ENCODE measurements around the gene QRICH1.

The QRICH1 gene

DNA sequence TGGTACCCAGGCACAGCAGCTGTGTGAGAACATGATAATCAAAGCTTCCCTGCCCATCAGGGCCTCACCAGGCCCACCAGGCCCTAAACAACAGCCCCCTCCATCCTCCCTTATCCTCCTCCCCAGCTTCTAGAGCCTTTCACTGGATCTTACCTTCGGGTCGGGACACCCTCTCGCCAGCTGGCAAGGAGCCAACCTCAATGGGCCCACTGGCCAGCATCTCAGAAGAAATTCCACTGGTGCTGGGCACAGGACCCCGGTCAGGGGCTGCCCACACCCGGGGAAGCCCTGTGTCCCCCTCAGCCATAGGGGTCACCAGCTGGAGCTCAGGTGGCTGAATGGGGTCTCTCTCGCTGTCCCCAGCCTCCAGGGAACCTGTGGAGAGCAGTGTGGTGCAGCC lies 17.5 kb upstream of the QRICH1 start:
- no peaks in the 10 kb centered on the region for H3K9me3 ChIP-seq (replicated peaks; ENCODE audit: low read length)
- peaks cover 71% of the 10 kb centered on the region for H3K36me3 ChIP-seq (ENCODE audit: insufficient read depth, low read length)
- no peaks in the 10 kb centered on the region for H3K27me3 ChIP-seq (ENCODE audit: control insufficient read depth, insufficient read depth, low read length)
- no peak overlapping the region for H3K4me3 ChIP-seq (ENCODE audit: low read length)
- H3K4me2 ChIP-seq (ENCODE audit: low read length): no peak overlapping the region
- H3K9ac ChIP-seq (ENCODE audit: low read depth, low read length): no peak overlapping the region
- H3K4me1 ChIP-seq (ENCODE audit: control insufficient read depth, insufficient read depth, low read length): no peaks in the 10 kb centered on the region

DNA sequence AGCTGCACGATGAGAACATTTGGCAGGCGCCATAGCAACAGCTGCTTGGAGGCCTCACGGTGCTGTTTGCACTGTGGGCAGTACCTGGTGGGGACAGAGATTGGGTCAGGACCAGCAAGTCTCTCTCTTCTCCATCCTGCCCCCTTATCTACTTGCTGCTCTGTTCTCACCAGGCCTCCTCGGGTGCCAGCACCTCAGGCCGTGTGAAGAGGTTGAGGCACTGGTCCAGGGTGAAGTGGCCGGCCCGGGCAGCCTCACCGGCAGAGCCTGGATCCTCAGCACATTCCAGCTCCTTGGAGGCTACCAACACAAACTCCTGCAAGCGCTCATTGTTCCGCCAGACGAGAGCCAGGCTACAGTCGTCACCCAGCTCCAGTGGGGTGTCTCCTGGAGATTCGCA lies 16.9 kb upstream of the QRICH1 start:
- H3K4me3 ChIP-seq (ENCODE audit: low read length): no peak overlapping the region
- H3K27me3 ChIP-seq (ENCODE audit: control insufficient read depth, insufficient read depth, low read length): no peaks in the 10 kb centered on the region
- H3K9ac ChIP-seq (ENCODE audit: low read depth, low read length): no peak overlapping the region
- no peaks in the 10 kb centered on the region for H3K4me1 ChIP-seq (ENCODE audit: control insufficient read depth, insufficient read depth, low read length)
- peaks cover 68% of the 10 kb centered on the region for H3K36me3 ChIP-seq (ENCODE audit: insufficient read depth, low read length)
- H3K4me2 ChIP-seq (ENCODE audit: low read length): no peak overlapping the region
- H3K9me3 ChIP-seq (replicated peaks; ENCODE audit: low read length): no peaks in the 10 kb centered on the region

DNA sequence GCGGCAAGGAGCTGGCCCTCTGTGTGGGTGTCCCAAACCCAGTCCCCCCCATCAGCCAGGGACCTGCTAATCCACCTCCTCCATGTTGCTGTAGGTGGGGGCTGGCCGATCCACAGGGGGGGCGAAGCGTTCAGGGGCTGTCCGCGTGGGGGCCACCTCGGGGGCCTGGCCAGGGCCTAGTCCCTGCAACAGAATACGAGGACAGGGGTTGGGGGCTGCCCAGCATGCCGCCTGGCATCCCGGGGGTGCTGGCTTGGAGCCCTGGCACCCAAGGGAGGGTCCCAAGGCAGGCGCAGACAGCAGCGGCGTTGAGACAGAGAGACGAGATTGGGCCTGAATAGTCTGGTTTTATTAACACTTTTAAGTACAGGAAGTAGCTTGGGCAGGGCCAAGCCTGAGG lies 14.5 kb upstream of the QRICH1 start:
- peaks cover 46% of the 10 kb centered on the region for H3K36me3 ChIP-seq (ENCODE audit: insufficient read depth, low read length)
- no peak overlapping the region for H3K4me3 ChIP-seq (ENCODE audit: low read length)
- H3K4me2 ChIP-seq (ENCODE audit: low read length): no peak overlapping the region
- H3K9me3 ChIP-seq (replicated peaks; ENCODE audit: low read length): no peaks in the 10 kb centered on the region
- peaks cover 10% of the 10 kb centered on the region for H3K4me1 ChIP-seq (ENCODE audit: control insufficient read depth, insufficient read depth, low read length)
- no peaks in the 10 kb centered on the region for H3K27me3 ChIP-seq (ENCODE audit: control insufficient read depth, insufficient read depth, low read length)
- no peak overlapping the region for H3K9ac ChIP-seq (ENCODE audit: low read depth, low read length)

DNA sequence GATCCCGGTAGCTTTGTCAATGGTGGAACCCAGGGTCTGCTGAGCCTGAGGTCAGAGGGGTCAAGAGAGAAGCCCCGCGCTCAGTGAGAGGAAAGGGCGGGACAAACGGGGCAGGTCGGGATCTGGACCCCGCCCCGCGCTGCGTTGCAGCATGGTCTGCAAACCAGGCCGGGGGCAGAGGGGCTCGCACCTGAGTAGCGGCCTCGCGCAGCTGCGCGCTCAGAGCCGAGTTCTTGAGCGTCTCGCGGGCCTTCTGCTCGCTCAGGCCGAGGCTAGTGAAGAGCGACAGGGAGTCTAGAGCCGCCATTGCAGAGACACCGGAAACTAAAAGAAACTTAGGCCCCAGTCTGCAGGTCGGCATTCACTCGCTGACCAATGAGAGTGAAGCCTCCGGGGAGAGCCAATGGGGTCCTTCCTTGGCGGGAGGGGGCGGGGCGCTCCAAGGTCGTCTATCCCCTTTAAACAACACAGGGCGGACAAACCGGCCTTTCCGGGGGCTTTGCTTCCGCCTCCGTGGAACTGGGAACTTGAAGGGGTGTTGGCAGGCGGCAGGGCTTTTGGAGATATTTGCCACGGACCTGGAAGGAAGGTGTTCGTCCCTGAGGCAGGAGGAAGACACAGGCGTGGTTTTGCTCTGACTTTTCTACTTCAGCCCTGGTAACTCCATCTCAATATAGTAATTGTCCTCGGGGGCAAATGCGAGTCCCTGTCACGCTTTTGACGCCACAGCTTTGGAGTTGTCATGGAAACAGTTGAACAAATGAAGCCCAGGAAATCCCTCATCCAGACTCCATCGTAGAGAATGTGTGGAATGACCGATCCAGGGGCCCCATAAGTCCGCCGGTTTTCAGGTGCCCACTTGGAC lies 10.8 kb upstream of the QRICH1 start, which contains the start of gene QARS1:
TSS of gene QARS1 (minus strand) at position 331 of the 865 bp plus-strand sequence. CDS start at position 307, 24 bp downstream.
- H3K4me1 ChIP-seq (ENCODE audit: control insufficient read depth, insufficient read depth, low read length): peaks cover 14% of the 10 kb centered on the region
- H3K36me3 ChIP-seq (ENCODE audit: insufficient read depth, low read length): peaks cover 42% of the 10 kb centered on the region
- peak within 1 kb of the TSS; percentile 90 for H3K9ac ChIP-seq (ENCODE audit: low read depth, low read length)
- H3K4me2 ChIP-seq (ENCODE audit: low read length): peak within 1 kb of the TSS; percentile 94
- H3K4me3 ChIP-seq (ENCODE audit: low read length): peak within 1 kb of the TSS; percentile 90
- H3K27me3 ChIP-seq (ENCODE audit: control insufficient read depth, insufficient read depth, low read length): no peaks in the 10 kb centered on the region
- H3K9me3 ChIP-seq (replicated peaks; ENCODE audit: low read length): no peaks in the 10 kb centered on the region

DNA sequence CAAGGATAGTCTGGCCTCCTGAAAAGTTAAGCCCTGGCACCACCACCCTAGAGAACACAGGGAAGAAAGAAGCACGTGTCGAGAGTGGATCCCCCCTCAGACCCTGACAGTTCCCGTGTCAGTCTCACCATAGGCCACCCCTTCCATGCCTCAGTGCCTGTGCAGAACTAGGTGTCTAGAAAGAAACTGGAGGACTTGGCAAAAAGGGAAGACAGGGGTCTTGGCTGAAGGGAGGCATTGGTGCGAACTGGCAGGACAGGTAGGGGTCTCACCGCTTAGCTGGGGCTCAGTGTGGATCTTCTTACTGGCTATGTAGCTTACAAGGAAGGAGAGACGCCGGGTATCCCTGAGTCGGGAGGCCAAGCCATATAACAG lies 10.2 kb upstream of the QRICH1 start:
- Histone ChIP-seq H3K4me3 (ENCODE audit: low read length) (peak overlapping the region; percentile 90), H3K4me2 (ENCODE audit: low read length) (peak overlapping the region; percentile 94), H3K27me3 (ENCODE audit: control insufficient read depth, insufficient read depth, low read length) (no peaks in the 10 kb centered on the region), H3K36me3 (ENCODE audit: insufficient read depth, low read length) (peaks cover 42% of the 10 kb centered on the region), H3K9me3 (replicated peaks; ENCODE audit: low read length) (no peaks in the 10 kb centered on the region), H3K9ac (ENCODE audit: low read depth, low read length) (peak overlapping the region; percentile 90), H3K4me1 (ENCODE audit: control insufficient read depth, insufficient read depth, low read length) (peaks cover 14% of the 10 kb centered on the region)

DNA sequence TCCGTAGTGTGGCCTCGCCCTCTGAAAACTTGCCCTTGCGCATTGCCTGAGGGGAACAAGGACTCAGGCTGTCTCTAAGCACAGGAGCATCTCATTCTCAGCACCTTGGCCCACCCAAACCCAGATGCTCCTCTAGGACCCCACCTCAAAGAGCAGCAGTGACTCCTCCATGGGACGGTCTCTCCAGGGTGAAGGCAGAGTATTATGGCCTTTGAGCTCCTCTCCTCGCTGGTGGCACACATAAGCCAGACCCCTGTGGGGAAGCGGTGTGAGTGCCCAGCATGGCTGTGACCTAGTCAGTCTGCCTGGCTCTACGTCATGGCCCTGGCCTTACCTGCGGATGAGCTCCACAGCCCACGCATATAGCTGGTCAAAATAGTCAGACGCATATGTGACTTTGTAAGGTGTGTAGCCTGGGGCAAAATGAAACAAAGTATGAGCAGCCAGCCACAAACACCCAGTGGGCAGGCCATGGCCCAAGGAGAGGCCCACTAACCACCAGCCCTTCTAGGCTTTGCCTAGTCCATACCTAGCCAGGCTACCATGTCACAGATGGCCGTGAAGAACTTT lies 6.3 kb upstream of the QRICH1 start:
- peaks cover 53% of the 10 kb centered on the region for H3K36me3 ChIP-seq (ENCODE audit: insufficient read depth, low read length)
- H3K9ac ChIP-seq (ENCODE audit: low read depth, low read length): no peak overlapping the region
- H3K27me3 ChIP-seq (ENCODE audit: control insufficient read depth, insufficient read depth, low read length): no peaks in the 10 kb centered on the region
- H3K4me3 ChIP-seq (ENCODE audit: low read length): no peak overlapping the region
- peaks cover 14% of the 10 kb centered on the region for H3K4me1 ChIP-seq (ENCODE audit: control insufficient read depth, insufficient read depth, low read length)
- H3K9me3 ChIP-seq (replicated peaks; ENCODE audit: low read length): no peaks in the 10 kb centered on the region
- no peak overlapping the region for H3K4me2 ChIP-seq (ENCODE audit: low read length)

DNA sequence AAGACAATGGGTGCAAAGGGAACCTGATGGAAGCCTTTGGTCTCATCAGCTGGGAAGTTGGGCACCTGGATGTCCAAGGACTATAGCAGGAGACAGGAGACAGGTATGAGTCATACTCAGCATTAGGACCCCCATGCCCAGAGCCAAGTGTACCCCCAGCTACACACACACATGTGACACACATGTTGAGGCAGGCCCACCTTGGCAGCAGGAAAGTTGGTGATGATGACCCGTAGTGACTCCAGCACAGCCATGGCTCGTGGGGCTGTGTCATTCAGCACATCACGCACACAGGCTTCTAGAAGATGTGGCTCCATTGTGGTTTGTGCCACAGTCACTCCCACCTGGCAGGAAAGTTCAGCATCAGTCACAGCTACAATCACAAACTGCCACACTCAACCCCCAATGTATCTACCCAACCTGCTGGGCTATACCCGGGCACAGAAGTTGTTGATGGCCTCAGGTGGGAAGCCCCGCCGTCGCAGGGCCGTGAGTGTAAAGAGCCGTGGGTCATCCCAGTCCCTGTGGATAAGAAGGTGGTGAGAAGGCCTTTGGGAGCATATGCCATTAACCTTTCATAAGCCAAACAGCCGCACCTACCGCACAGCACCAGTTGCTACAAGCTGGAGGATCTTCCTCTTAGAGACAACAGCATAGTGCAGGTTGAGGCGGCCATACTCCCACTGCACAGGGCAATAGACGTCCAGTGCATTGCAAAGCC lies 5.2 kb upstream of the QRICH1 start:
- Histone ChIP-seq H3K36me3 (ENCODE audit: insufficient read depth, low read length) (peaks cover 53% of the 10 kb centered on the region), H3K9ac (ENCODE audit: low read depth, low read length) (no peak overlapping the region), H3K27me3 (ENCODE audit: control insufficient read depth, insufficient read depth, low read length) (no peaks in the 10 kb centered on the region), H3K9me3 (replicated peaks; ENCODE audit: low read length) (no peaks in the 10 kb centered on the region), H3K4me1 (ENCODE audit: control insufficient read depth, insufficient read depth, low read length) (peaks cover 18% of the 10 kb centered on the region), H3K4me3 (ENCODE audit: low read length) (no peak overlapping the region), H3K4me2 (ENCODE audit: low read length) (no peak overlapping the region)

DNA sequence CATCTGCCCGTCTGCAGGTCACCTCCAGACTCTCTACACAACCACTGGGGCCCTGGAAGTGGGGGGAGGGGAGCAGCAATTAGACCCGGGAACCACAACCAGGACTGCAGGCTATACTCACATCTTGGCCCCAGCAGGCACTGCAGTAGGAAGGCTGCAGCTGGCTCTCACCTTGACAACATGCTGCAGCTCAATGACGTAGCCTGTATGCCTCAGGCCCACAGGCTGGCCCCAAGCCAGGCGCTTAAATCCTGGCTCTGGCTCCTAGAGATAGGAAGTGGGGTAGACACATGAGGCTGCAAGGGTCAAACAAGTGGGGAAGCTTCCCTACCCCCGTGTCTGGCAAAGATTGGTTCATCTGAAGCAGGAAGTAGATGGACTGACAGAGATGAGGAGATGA lies 4.6 kb upstream of the QRICH1 start:
- Histone ChIP-seq H3K4me2 (ENCODE audit: low read length) (no peak overlapping the region), H3K4me1 (ENCODE audit: control insufficient read depth, insufficient read depth, low read length) (peaks cover 12% of the 10 kb centered on the region), H3K9me3 (replicated peaks; ENCODE audit: low read length) (no peaks in the 10 kb centered on the region), H3K27me3 (ENCODE audit: control insufficient read depth, insufficient read depth, low read length) (no peaks in the 10 kb centered on the region), H3K9ac (ENCODE audit: low read depth, low read length) (no peak overlapping the region), H3K4me3 (ENCODE audit: low read length) (no peak overlapping the region), H3K36me3 (ENCODE audit: insufficient read depth, low read length) (peaks cover 53% of the 10 kb centered on the region)

DNA sequence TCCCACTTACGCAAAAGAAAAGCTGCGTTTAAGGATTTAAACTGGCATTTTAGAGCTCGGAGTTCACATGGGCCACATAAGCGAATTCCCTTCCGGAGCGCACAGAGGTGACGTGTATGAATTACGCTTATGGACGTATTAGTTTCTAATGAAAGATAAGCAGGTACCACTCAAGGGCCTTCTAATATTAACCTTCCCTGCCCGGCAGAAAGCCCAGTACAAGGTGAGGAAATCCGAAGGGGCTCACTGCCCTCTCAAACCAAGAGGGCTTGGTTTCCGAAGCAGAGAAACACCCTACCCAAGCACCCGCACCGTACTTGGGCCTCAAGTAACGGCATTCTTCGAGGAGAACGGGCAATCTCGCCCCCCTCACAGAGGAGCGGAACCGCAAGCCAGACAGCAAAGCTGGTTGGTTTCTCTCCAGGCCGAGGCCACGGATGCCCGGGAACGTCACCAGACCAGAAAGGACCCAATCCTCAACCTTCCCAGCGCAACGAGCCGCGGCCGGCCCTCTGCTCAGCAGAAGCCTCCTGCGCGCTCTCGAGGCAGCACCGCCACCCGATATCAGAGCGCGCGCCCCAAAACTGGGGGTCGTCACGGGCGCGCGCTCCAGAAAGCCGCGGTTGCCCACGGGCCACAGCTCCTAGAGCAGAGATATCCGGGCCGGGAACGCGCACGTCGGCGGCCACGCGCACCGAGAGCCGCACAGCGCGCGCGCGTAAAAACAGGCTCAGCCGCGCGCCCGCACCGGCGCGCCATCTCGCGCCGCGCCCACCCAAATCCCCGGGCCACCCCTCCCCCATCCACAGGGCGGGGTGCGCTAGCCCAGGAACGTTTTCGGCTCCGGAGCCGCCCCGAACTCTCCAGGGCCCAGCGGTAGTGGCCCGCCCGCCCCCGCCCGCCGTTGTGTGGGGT lies 676 bp downstream of the QRICH1 start:
- H3K9ac ChIP-seq (ENCODE audit: low read depth, low read length): peak overlapping the region; percentile 95
- no peaks in the 10 kb centered on the region for H3K9me3 ChIP-seq (replicated peaks; ENCODE audit: low read length)
- H3K4me2 ChIP-seq (ENCODE audit: low read length): peak overlapping the region; percentile 84
- peaks cover 20% of the 10 kb centered on the region for H3K4me1 ChIP-seq (ENCODE audit: control insufficient read depth, insufficient read depth, low read length)
- peak overlapping the region; percentile 82 for H3K4me3 ChIP-seq (ENCODE audit: low read length)
- no peaks in the 10 kb centered on the region for H3K27me3 ChIP-seq (ENCODE audit: control insufficient read depth, insufficient read depth, low read length)
- peaks cover 10% of the 10 kb centered on the region for H3K36me3 ChIP-seq (ENCODE audit: insufficient read depth, low read length)

DNA sequence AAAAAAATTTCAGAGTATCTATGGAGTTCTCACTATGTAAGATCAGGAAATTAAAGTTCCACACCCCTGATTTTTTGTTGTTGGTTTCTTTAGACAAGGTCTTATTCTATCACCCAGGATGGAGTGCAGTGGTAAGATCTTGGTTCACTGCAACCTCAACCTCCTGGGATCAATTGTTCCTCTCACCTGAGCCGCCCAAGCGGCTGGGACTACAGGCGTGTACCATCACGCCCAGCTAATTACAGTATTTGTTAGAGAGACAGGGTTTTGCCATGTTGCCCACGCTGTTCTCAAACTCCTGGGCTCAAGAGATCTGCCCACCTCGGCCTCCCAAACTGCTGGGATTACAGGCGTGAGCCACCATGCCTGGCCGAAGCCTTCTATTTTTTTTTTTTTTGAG lies 12.4 kb downstream of the QRICH1 start:
- Histone ChIP-seq H3K9ac (ENCODE audit: low read depth, low read length) (no peak overlapping the region), H3K4me1 (ENCODE audit: control insufficient read depth, insufficient read depth, low read length) (no peaks in the 10 kb centered on the region), H3K9me3 (replicated peaks; ENCODE audit: low read length) (no peaks in the 10 kb centered on the region), H3K36me3 (ENCODE audit: insufficient read depth, low read length) (peaks cover 18% of the 10 kb centered on the region), H3K4me3 (ENCODE audit: low read length) (no peak overlapping the region), H3K27me3 (ENCODE audit: control insufficient read depth, insufficient read depth, low read length) (no peaks in the 10 kb centered on the region), H3K4me2 (ENCODE audit: low read length) (no peak overlapping the region)

DNA sequence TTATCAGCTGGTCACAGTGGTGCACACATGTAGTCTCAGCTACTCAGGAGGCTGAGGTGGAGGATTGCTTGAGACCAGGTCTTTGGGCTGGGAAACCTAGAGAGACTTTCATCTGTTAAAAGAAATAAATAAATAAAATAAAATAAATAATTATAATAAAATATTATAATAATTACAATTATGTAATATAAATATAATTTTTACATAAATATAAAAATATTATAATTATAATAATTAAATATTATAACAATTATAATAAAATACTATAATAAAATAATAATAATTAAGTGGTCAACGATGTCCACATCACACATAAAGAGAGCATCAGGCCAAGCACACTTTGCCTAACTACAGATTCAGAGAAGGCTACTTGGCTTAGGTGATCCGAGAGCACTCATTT lies 14.6 kb downstream of the QRICH1 start:
- no peak overlapping the region for H3K4me2 ChIP-seq (ENCODE audit: low read length)
- no peaks in the 10 kb centered on the region for H3K9me3 ChIP-seq (replicated peaks; ENCODE audit: low read length)
- peaks cover 35% of the 10 kb centered on the region for H3K36me3 ChIP-seq (ENCODE audit: insufficient read depth, low read length)
- no peaks in the 10 kb centered on the region for H3K27me3 ChIP-seq (ENCODE audit: control insufficient read depth, insufficient read depth, low read length)
- H3K4me3 ChIP-seq (ENCODE audit: low read length): no peak overlapping the region
- no peak overlapping the region for H3K9ac ChIP-seq (ENCODE audit: low read depth, low read length)
- H3K4me1 ChIP-seq (ENCODE audit: control insufficient read depth, insufficient read depth, low read length): no peaks in the 10 kb centered on the region
